Measurements from ENCODE around the gene KAZALD1.

Gene KAZALD1

GRCh38 chr10:101067356-101068083, 5.7 kb downstream of the KAZALD1 start:
- peak; percentile 29 to 72 for DNase-seq

GRCh38 chr10:101069441-101069840, 7.7 kb downstream of the KAZALD1 start:
- DNase-seq, result no peak

DNA sequence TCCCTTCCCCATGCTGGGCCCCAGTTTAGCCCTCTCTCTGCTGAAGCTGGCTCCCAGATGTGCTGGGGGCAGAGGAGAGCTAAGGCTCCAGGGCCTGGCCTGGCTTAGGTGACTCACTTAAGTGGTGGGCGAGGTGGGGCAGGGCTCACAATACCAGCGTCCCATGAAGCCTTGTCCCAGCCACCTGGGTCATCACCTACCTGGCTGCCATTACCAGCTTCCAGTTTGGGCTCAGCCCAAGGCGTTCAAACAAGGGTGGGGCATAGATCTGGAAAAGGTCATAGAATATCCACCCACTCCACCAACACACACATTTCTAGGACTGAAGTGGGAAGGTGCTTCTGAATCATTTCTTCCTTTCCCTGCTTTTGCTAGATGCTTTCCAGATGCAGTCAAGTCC, 8.3 kb downstream of the KAZALD1 start:
- DNase-seq, result no peak

DNA sequence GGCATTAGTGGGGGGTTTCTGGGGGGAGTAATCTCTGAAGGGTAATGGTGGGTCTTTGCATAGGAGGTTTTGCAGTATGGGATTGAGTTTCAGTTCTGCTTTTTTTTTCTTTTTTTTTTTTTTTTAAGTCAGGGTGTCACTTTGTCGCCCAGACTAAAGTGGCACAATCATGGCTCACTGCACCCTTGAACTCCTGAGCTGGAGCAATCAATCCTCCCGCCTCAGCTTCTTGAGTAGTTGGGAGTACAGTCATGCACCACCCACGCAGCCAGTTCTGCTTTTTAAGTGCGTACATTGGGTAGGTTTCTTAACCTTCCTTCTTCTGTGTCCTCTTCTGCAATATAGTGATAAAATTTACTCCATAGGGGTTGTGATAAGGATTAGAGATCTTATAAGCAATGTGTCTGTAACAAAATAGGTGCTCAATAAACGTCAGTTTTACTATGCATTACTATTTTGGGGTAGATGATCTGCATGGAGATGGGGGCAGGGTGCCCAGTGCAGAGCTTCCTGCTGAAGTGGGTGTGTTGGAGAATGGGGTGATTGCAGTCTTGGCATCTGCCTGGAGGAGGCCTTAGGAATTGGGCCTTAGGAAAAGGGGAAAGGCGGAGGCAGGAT, 9.6 kb downstream of the KAZALD1 start:
- no peak for DNase-seq

DNA sequence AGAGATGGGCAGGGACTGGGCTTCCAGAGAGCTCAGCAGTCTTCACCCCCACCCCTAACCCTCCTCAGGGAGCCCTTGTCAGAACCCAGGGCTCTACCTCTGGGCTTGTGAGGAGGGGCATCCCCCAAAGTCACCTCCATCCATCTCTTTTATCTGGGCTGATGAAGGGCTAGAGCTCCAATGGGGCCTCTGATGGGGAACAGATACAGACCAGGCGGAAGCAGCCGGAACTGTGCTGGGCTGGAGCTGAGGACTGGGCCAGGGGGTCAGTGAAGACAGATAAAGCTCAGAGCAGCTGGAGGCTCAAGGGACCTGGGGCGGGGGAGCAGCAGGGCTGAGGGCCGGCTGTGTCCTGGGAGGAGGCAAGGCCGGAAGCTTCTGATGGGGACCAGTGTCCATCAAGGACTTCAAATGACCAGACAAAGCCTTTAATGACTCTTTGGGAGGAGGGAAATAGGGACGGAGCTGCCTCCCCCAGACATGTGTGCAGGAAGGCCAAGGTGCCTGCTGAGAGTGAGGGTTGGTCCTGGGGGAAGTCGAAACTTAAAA, 10.2 kb downstream of the KAZALD1 start:
- DNase-seq, result no peak

GRCh38 chr10:101072923-101073322, 11.1 kb downstream of the KAZALD1 start:
- DNase-seq, result no peak

DNA sequence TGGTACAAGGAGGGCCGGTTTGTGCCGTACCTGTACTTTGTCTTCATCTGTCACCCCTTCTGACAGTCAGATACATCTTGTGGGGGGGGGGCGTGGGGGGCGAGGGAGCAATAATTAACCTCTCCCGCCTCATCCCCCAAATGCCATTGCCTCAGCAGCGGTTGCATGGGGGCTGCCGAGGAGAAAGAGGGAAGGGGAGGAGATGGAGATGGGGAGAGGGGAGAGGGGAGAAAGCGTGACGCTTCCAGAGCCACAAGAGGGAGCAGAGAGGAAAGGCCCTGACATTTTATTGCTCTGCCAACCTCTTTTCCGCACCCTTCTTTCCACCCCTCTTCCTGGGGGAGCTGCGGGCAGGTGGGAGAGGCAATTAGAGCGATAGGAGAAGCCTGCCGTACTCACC, 11.8 kb downstream of the KAZALD1 start:
- DNase-seq, result no peak

DNA sequence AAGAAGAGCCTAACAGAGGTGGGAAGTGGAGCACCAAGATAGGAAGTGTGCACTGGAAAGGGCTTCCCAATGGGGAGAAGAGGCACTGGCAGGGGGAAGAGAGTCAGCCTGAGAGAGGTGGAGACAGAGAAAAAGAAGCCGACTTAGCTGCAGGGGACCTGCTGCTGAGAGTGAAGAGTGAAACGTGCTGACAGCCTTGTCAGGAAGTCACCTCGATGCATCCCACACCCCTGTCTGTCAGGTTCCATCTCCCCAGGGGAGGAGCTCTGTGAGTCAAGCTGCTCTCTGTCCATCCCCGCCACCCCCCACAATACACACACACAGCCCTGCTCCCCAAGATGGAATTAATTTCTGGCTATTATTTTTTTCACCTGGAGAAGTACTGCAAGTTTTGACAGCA, 14.0 kb downstream of the KAZALD1 start:
- no peak for DNase-seq

DNA sequence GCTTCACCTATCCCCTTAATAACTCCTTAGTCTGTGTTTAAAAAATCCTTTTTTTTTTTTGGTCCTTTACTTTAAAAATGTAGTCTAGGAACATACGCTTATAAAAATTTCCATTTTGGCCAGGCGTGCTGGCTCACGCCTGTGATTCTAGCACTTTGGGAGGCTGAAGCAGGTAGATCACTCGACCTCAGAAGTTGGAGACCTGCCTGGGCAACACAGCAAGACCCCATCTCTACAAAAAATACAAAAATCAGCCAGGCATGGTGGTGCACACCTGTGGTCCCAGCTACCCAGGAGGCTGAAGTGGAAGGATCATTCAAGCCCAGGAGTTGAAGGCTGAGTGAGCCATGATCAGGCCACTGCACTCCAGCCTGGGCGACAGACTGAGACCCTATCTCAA, 14.8 kb downstream of the KAZALD1 start:
- DNase-seq, result no peak

DNA sequence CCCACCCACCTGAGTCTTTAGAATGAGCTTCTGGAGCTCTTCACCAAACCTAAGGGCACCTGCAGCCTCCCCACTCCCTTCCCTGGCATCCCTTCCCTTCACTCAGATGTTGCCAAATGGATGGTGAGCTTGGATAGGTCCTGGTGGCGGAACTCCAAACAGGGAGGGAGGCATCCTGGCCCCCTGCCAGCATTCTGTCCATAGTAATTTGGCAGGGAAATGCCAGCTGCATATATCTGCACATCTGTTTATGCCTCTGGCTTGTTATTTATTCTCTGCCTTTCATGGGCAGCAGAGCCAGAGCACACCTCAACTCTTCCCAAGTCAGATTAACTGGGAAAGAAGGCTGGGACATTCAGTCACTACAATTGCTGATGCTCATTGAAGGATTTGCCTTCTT, 18.1 kb downstream of the KAZALD1 start:
- no peak for DNase-seq

DNA sequence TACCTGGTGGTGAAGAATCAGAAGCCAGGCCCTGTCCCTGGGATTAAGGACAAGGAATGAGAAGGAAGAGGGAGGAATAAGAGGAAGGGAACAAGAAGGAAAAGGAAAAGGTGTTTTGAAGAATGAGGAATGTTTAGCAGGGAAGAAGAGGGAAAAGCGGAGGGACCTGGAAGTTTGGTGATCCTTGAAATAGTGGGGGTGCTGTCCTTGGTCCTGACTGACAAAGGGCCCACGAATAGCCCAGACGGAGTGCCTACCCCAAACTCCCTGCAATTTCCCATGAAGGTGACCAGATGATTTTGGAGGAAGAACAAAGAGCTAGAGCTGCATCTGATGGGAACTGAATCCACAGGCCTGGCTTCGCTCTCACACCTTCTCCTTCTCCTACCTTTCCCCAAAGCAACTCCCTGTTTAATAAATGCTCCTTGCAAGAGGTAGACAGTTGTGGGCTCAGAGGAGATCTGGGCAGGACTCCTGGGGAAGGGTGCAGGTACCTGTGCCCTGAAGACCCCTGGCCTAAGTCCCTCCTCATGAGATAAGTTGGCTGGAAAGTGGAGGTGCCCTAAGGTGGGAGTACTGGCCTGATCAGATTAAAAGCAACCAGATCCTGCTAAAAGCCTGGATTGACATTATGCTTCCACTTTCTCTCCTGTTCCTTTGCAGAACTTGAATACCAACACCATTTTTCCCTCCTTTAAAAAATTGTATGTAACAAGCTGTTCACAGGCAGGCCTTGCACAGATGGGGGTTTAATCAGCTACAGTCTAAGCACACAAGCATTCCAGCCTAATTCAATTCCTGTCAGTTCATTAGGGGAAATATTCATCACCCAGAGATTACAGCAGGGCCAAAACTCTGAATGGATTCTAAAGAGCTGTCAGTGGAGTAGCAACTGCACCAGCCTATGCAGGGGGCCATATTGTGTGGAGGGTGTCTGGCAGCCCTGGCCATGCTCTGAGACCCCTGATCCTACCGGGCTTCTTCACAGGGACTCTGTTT, 19.4 kb downstream of the KAZALD1 start:
- DNase-seq, result no peak

DNA sequence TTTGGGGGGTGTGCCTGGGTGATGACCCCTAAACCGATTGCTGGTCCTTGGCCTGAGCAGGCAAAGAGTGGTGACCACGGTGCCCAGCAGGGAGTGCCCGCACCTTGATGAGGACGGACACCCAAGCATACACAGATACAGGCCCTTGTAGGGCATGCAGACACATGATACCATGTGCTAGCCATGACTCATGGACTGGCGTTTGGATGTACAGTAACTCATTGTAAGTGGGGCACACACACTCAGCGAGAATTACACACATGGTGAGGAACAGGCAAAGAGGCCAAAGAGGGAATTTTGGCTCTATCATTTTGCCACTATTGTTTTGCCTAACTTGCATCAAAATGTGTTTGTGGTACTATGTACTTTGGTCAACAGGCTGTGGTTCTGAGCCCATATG, 24.1 kb downstream of the KAZALD1 start:
- no peak for DNase-seq

DNA sequence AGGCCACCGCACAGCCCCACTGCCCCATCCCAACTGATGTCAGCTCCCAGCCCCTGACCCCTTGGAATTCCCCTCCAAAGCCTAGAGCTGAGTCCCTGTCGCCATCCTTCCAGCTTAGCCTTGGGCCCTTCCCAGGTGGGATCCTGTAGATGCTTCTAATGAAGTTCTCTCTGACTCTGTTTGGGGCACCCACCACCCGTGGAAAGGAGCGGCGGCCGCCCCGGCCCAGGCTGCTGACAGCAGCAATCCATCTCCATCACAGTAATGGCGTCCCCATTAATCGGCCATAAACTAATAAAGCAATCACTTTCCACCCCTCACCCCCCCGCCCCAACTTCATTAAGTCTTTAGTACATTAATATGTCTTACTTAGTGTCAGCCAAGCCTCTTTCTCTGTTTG, 25.6 kb downstream of the KAZALD1 start:
- DNase-seq, result no peak

- DNase-seq, result no peak
These were observed 26.2 kb downstream of the KAZALD1 start for GRCh38 chr10:101087965-101088364.

DNA sequence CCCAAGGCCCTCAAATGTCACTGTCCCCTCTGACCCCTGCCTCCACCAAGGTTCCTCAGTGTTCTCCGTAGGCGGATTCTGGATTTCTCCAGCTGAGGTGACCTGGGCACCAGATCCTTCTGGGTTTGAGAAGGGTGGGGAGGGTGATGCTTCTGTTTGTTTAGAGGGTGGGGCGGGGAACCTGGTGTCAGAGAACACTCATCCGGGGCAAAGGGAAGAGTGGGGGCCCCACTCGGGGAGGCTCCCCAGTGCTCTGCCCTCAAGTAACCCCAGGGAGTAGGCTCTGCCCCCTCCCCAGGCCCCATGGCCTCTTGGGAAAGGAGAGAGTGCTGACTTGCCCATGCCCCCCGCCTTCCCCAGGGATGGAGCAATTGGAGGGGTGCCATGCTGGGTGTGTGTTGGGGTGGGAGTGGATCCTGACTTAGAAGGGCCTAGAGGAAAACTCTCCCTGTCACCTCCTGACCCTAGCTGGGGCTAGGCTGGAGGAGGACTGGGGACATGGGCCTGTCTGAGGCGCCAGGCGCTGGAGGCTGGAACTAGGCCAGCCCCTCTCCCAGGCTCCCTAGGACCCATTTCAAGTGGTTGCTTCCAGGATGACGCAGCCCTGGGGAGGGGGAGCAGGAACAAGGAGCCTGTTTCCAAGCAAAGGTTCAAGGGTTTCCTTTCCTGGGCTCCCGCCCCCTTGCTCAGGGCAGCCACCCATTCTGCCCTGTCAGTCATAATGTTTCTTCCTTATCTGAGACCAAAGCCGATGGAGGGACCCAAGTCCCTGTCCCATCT, 27.9 kb downstream of the KAZALD1 start:
- no peak for DNase-seq

DNA sequence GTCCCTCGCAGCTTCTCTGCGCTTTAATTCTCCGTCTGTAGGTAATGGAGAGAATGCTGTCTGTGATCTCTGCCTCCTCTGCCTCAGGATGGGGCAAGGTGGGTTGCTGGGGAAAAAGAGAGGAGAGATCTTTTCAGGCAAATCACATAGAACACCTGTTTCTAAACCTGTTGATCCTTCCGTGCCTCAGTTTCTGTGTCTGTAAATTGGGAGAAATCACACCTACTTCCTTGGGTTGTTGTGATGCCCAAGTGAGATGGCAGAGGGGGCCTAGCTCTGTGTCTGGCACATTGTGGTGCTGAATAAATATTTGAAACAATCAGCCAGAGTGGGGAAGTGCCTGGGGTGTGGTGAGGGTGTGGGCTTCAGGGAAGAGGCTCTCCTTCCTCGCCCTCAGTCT, 28.8 kb downstream of the KAZALD1 start:
- no peak for DNase-seq

- DNase-seq, result peak in 1 of 2 experiments; percentile 15
These were observed 29.9 kb downstream of the KAZALD1 start for GRCh38 chr10:101091546-101092290.

DNA sequence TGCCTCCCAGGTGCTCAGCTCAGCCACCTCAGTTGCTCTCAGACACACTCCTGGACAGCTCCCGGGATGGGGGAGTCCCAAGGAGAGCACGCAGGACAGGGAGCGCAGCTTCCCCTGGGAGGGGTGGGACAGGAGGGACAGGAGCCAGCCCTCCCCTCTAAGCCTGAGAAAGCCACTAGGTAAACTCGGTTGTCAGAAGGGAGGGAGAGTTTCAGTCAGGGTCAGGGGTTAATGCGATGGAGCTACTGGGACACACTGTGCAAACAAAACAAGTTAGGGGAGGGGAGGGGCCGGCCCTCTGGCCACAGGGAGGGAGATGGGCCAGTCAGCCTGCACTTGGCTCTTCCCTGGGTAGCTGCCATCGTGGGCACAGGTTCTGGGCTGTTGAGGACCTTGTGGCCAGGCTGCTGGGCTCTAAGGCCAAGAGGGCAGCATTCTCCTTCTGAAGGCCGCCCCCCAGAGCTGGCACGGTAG, 31.1 kb downstream of the KAZALD1 start:
- DNase-seq, result no peak

- DNase-seq, result no peak
These were observed 32.5 kb downstream of the KAZALD1 start for GRCh38 chr10:101094121-101094879.

- no peak for DNase-seq
These were observed 33.2 kb downstream of the KAZALD1 start for GRCh38 chr10:101095004-101095403.
